B cell (primary cell): ENCODE measurements around the gene HDLBP. TPM values are rescaled to one million over a fixed set of nuclear protein-coding genes. Genes with fewer than 3 reads are reported as not detected.

Source experiments
- ATAC-seq: fragments of 200-7000 bp; cut with Tn5 transposase; one replicate; pipeline ENCODE4 v1.10.0; 2021; ENCODE audit warnings: low read depth, mild to moderate bottlenecking, moderate number of reproducible peaks, moderate library complexity
- CTCF ChIA-PET: fragments of 350-600 bp; sonication (Branson Sonifier 250); formaldehyde crosslinking; loops from one replicate; lab custom pipeline; 2021; ENCODE audit warnings: antibody characterized with exemption, inconsistent platforms; lab: Charles Lee
- POLR2A ChIA-PET: fragments of 350-600 bp; sonication (Branson Sonifier 250); formaldehyde crosslinking; loops from one replicate; lab custom pipeline; 2021; ENCODE audit warnings: antibody characterized with exemption; lab: Charles Lee
- DNase-seq: peaks from one replicate; pipeline ENCODE4 v3.0.0; 2013
- H2AFZ ChIP-seq: 2 replicates; pipeline ENCODE4 v1.6.1; 2012; ENCODE audit warnings: mild to moderate bottlenecking, low read depth, low read length; ENCODE audit not compliant: insufficient read depth, poor library complexity, severe bottlenecking
- H3K27ac ChIP-seq, 2 donors: 1 replicate in 1 of 2; 2 replicates in 1 of 2; pipeline ENCODE4 v1.5.1; 2012 to 2013; ENCODE audit warnings: low read length in 2 of 2, mild to moderate bottlenecking in 2 of 2, moderate library complexity in 1 of 2
- H3K27me3 ChIP-seq, 4 experiments: fragments of 200-600 bp in 1 of 4; sonication (generic) in 1 of 4; replicated peaks in 1 of 4; 1 replicate in 2 of 4; 2 replicates in 2 of 4; pipeline versions ENCODE4 v1.6.1 to v1.7.0; 2013 to 2016; ENCODE audit warnings: low read length in 3 of 4, mild to moderate bottlenecking in 2 of 4, mixed read lengths in 1 of 4, moderate library complexity in 1 of 4; ENCODE audit not compliant: insufficient read depth in 4 of 4, control insufficient read depth in 3 of 4; ENCODE audit errors: control extremely low read depth in 1 of 4
- H3K36me3 ChIP-seq, 2 experiments: replicated peaks in 1 of 2; 1 replicate in 1 of 2; 2 replicates in 1 of 2; pipeline versions ENCODE4 v1.6.1 to v1.7.1; 2013; ENCODE audit warnings: low read length in 1 of 2; ENCODE audit not compliant: insufficient read depth in 2 of 2, control insufficient read depth in 1 of 2; ENCODE audit errors: control extremely low read depth in 1 of 2, extremely low read depth in 1 of 2
- H3K4me1 ChIP-seq, 2 donors: fragments of 200-600 bp in 1 of 2; sonication (generic) in 1 of 2; 1 replicate in 1 of 2; 2 replicates in 1 of 2; pipeline versions ENCODE4 v1.5.1 to v1.6.1; 2013 to 2017; ENCODE audit warnings: low read length in 2 of 2; ENCODE audit not compliant: control insufficient read depth in 2 of 2, insufficient read depth in 2 of 2
- H3K4me2 ChIP-seq: replicated peaks from 2 replicates; pipeline ENCODE3; 2012; ENCODE audit warnings: mild to moderate bottlenecking, low read depth, low read length; ENCODE audit not compliant: poor library complexity, severe bottlenecking
- H3K4me3 ChIP-seq, 5 experiments: fragments of 200-600 bp in 1 of 5; sonication (generic) in 1 of 5; 1 replicate in 3 of 5; 2 replicates in 2 of 5; pipeline versions ENCODE4 v1.5.1 to v1.7.0; 2011 to 2016; ENCODE audit warnings: low read length in 4 of 5, mild to moderate bottlenecking in 4 of 5, low read depth in 2 of 5, control low read depth in 1 of 5, moderate library complexity in 1 of 5; ENCODE audit not compliant: insufficient read depth in 1 of 5; ENCODE audit errors: control extremely low read depth in 1 of 5, extremely low read depth in 1 of 5
- H3K79me2 ChIP-seq: fragments of 200-600 bp; sonication (generic); one replicate; pipeline ENCODE4 v1.6.0; 2016; ENCODE audit warnings: low read length; ENCODE audit not compliant: control insufficient read depth, insufficient read depth
- H3K9ac ChIP-seq: fragments of 200-600 bp; sonication (generic); 2 replicates; pipeline ENCODE4 v1.6.1; 2017; ENCODE audit warnings: mild to moderate bottlenecking, low read length, moderate library complexity
- H3K9me3 ChIP-seq, 3 donors: one replicate each; pipeline versions ENCODE4 v1.6.1 to v1.7.1; 2013; ENCODE audit warnings: low read length in 2 of 3; ENCODE audit not compliant: control insufficient read depth in 2 of 3, insufficient read depth in 1 of 3; ENCODE audit errors: control extremely low read depth in 1 of 3
- H4K20me1 ChIP-seq: 2 replicates; pipeline ENCODE4 v1.6.0; 2012; ENCODE audit warnings: mild to moderate bottlenecking, low read length; ENCODE audit not compliant: insufficient read depth, control insufficient read depth, poor library complexity, severe bottlenecking
- H3K27ac Mint-ChIP-seq: one replicate; pipeline ENCODE4 v1.8.0; 2021; ENCODE audit warnings: mixed read lengths
- H3K27me3 Mint-ChIP-seq: one replicate; pipeline ENCODE4 v1.8.0; 2021; ENCODE audit warnings: mixed read lengths
- H3K4me1 Mint-ChIP-seq: one replicate; pipeline ENCODE4 v1.8.0; 2021; ENCODE audit warnings: mixed read lengths
- H3K4me3 Mint-ChIP-seq: one replicate; pipeline ENCODE4 v1.8.0; 2021; ENCODE audit warnings: mixed read lengths
- H3K9me3 Mint-ChIP-seq: one replicate; pipeline ENCODE4 v1.8.0; 2022; ENCODE audit warnings: mixed read lengths; ENCODE audit not compliant: insufficient read depth
- CTCF ChIP-seq: fragments of 200-600 bp; IDR thresholded peaks from one replicate; pipeline ENCODE4 v1.8.0; 2022; ENCODE audit warnings: antibody characterized with exemption, mild to moderate bottlenecking
- EZH2 ChIP-seq: IDR thresholded peaks from 2 replicates; pipeline ENCODE4 v1.6.1; 2012; ENCODE audit warnings: borderline replicate concordance, low read depth, mild to moderate bottlenecking, moderate library complexity, low read length; ENCODE audit not compliant: insufficient read depth, poor library complexity, severe bottlenecking
- WGBS: methylation state at CpG from one replicate; pipeline ENCODE4 v1.1.5; 2013; ENCODE audit warnings: missing lambda C conversion rate; ENCODE audit not compliant: insufficient coverage; 5-methylcytosine and 5-hydroxymethylcytosine counted together
- intact Hi-C: fragments of 100-400 bp; cut with micrococcal nuclease; formaldehyde crosslinking; loops from one replicate; pipeline ENCODE4 v1.10.0; 2022
- polyA plus RNA-seq: library from polyadenylated mRNA; depleted of rRNA; stranded (reverse); fragments of >200 nt; gene quantifications from 2 replicates; pipeline ENCODE4 v1.2.3, GENCODE V29; 2012
- total RNA-seq, 2 donors: library from RNA; stranded (reverse); fragments of 120-200 nt in 1 of 2; gene quantifications; 1 replicate in 1 of 2; 2 replicates in 1 of 2; pipeline versions ENCODE4 v1.2.3 to v1.2.4, GENCODE V29; 2013 to 2022

The HDLBP gene
- total and polyA plus RNA-seq, 2 donors (not counting 1 experiment from before 2014, with no cell fraction given): 55.1 to 127 TPM

GRCh38 chr2:241307055-241307454 is 8.4 kb downstream of the HDLBP start:
- H4K20me1 ChIP-seq: peaks cover 75% of the 10 kb centered on the region
- peaks cover 88% of the 10 kb centered on the region for H3K79me2 ChIP-seq
- Mint-ChIP-seq H3K27ac (no peak overlapping the region), H3K4me3 (no peak overlapping the region), H3K4me1 (peaks cover 75% of the 10 kb centered on the region), H3K27me3 (no peaks in the 10 kb centered on the region), H3K9me3 (no peaks in the 10 kb centered on the region)
- H3K27ac ChIP-seq: no peak overlapping the region
- ChIA-PET CTCF (interaction anchor here (1.4 kb wide), 1 partner anchor 10 kb away, joined by 3 read pairs; no protein-coding TSS in a partner anchor), POLR2A (interaction anchor here (0.6 to 1.7 kb wide), 3 partner anchors 9 to 78 kb away, joined by 3 to 4 read pairs (median 4); partner anchors contain the start of genes HDLBP and SEPTIN2)
- WGBS: 100% methylated on average over 1 of the region's 6 CpGs
- no peak overlapping the region for H3K4me3 ChIP-seq
- H3K36me3 ChIP-seq: no peaks in the 10 kb centered on the region
- H3K4me2 ChIP-seq: no peak overlapping the region
- intact Hi-C loops: no loop called here
- no peak overlapping the region for H3K9ac ChIP-seq
- H3K9me3 ChIP-seq: no peaks in the 10 kb centered on the region
- peaks cover 39 to 43% of the 10 kb centered on the region in 2 donors for H3K4me1 ChIP-seq
- no peaks in the 10 kb centered on the region for H3K27me3 ChIP-seq
- ATAC-seq (no peak), DNase-seq (no peak)
- TF ChIP-seq CTCF (no peak), EZH2 (no peak)
- H2AFZ ChIP-seq: no peak overlapping the region

- H3K9me3 ChIP-seq: peaks cover 0 to 3% (median 0%) of the 10 kb centered on the region in 3 donors
- no peaks in the 10 kb centered on the region for H3K27me3 Mint-ChIP-seq
- H3K27ac ChIP-seq: no peak overlapping the region
- TF ChIP-seq EZH2 (no peak), CTCF (no peak)
- DNase-seq: no peak
- H3K4me3 Mint-ChIP-seq: no peak overlapping the region
- WGBS: 100% methylated on average over 4 of the region's 5 CpGs
- H3K27ac Mint-ChIP-seq: peak overlapping the region; percentile 2
- peaks cover 85% of the 10 kb centered on the region for H3K79me2 ChIP-seq
- no peak overlapping the region for H3K4me2 ChIP-seq
- peaks cover 10 to 16% of the 10 kb centered on the region in 2 donors for H3K4me1 ChIP-seq
- POLR2A ChIA-PET: interaction anchor here (1.9 kb wide), 1 partner anchor 13 kb away, joined by 6 read pairs; no protein-coding TSS in a partner anchor
- no peaks in the 10 kb centered on the region for H3K27me3 ChIP-seq
- no peak overlapping the region for H3K9ac ChIP-seq
- peaks cover 56% of the 10 kb centered on the region for H3K4me1 Mint-ChIP-seq
- no peak overlapping the region for H3K4me3 ChIP-seq
- no peak overlapping the region for H2AFZ ChIP-seq
- ATAC-seq: no peak
- CTCF ChIA-PET: interaction anchor here (0.8 to 1.1 kb wide), 2 partner anchors 11 to 29 kb away, joined by 3 read pairs; partner anchors contain the start of genes HDLBP and SEPTIN2
- H3K36me3 ChIP-seq: no peaks in the 10 kb centered on the region
- no peaks in the 10 kb centered on the region for H3K9me3 Mint-ChIP-seq
- peaks cover 54% of the 10 kb centered on the region for H4K20me1 ChIP-seq
- intact Hi-C loops: no loop called here
Observed at GRCh38 chr2:241304039-241304670, 11.3 kb downstream of the HDLBP start.
